Peyer's patch (tissue), 4 donors: Measurements from ENCODE around the gene PSMB11. TPM values are rescaled to one million over a fixed set of nuclear protein-coding genes. Genes with fewer than 3 reads are reported as not detected.
"Not testable (repeated sequence)": the region's sequence is repeated elsewhere in the genome, so short reads cannot be mapped to it uniquely, and the experiment has no call there.

Experiments used
- DNase-seq, 3 donors: peaks; one replicate each; pipeline ENCODE4 v3.0.0-alpha.2; 2017 to 2019
- H3K27ac ChIP-seq, 4 donors: fragments of 200-600 bp; sonication (generic); one replicate each; pipeline ENCODE4 v1.5.1; 2016 to 2019
- H3K27me3 ChIP-seq, 2 donors: fragments of 200-600 bp; sonication (generic); one replicate each; pipeline ENCODE4 v1.5.1; 2019
- H3K36me3 ChIP-seq, 3 donors: fragments of 200-600 bp; sonication (generic); one replicate each; pipeline ENCODE4 v1.5.1; 2016 to 2019
- H3K4me1 ChIP-seq, 4 donors: fragments of 200-600 bp; sonication (generic); one replicate each; pipeline ENCODE4 v1.5.1; 2016 to 2019
- H3K4me3 ChIP-seq, 4 donors: fragments of 200-600 bp; sonication (generic); 1 replicate in 3 of 4; 2 replicates in 1 of 4; pipeline ENCODE4 v1.5.1; 2016 to 2019; ENCODE audit warnings: mild to moderate bottlenecking in 1 of 4
- H3K9me3 ChIP-seq, 4 donors: fragments of 200-600 bp; sonication (generic); one replicate each; pipeline ENCODE4 v1.5.1; 2016 to 2019; ENCODE audit warnings: mild to moderate bottlenecking in 1 of 4
- POLR2A ChIP-seq, 2 donors: fragments of 450-650 bp; IDR thresholded peaks; one replicate each; pipeline ENCODE4 v1.5.1; 2017; ENCODE audit warnings: antibody characterized with exemption in 2 of 2, mild to moderate bottlenecking in 2 of 2, moderate library complexity in 2 of 2
- total RNA-seq, 4 donors: library from RNA; depleted of rRNA; stranded (reverse); fragments of >200 nt; gene quantifications; one replicate each; pipeline ENCODE4 v1.1.0, GENCODE V29; 2016
- TF ChIP-seq, protein P1 (sequence below), 6 experiments: fragments of 450-650 bp in 4 of 6; fragments of 200-600 bp in 2 of 6; sonication (generic) in 1 of 6; IDR thresholded peaks; one replicate each; pipeline ENCODE4 v1.5.1; 2017 to 2019; ENCODE audit warnings: antibody characterized with exemption in 6 of 6, mild to moderate bottlenecking in 3 of 6, moderate library complexity in 1 of 6

PSMB11 gene
- total RNA-seq, 4 donors from 2014 or later, result not detected

DNA sequence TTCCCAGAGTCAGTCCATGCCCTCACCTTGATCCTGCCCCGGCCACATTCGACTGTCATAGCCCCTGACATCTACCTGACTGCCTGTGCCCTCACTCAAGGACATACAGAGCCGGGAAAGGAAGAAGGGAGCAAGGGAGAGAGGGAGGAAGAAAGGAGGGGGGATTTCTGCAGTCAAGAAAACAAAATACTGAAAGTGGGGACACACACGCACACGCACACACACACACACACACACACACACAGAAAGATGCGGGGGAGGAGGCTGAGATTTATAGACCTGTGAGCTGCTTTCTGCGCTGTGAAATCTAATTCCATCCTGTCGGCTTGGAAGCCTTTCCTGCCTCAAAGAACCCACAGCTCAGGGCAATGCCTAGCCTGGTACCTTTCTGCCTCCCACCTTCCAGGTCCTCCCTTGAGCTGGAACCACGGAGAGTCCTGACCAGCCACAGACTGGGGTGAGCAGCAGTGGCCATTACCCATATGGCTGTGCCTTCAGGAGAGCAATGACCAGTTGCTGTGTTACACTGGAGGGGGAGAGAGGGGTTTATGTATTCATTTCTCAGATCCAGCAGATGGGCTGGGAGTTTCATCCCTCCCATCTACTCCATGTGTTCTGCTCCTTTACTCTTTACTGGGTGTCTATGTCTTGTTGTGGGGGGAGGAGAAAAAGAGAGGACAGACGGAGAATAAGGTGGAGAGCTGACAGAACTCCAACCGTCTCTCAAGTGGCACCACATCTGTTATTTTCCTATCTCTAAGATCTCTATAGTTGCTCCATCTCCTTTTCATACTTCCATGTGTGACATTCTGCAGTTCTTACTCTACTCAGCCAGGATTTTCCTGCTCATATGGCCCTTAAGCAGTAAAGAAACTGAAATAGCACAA, 45.0 kb upstream of the PSMB11 start:
- Histone ChIP-seq H3K4me1 (no peaks in the 10 kb centered on the region), H3K9me3 (no peaks in the 10 kb centered on the region), H3K4me3 (no peak overlapping the region), H3K27ac (no peak overlapping the region), H3K27me3 (no peaks in the 10 kb centered on the region), H3K36me3 (no peaks in the 10 kb centered on the region)
- TF ChIP-seq, protein P1, sequence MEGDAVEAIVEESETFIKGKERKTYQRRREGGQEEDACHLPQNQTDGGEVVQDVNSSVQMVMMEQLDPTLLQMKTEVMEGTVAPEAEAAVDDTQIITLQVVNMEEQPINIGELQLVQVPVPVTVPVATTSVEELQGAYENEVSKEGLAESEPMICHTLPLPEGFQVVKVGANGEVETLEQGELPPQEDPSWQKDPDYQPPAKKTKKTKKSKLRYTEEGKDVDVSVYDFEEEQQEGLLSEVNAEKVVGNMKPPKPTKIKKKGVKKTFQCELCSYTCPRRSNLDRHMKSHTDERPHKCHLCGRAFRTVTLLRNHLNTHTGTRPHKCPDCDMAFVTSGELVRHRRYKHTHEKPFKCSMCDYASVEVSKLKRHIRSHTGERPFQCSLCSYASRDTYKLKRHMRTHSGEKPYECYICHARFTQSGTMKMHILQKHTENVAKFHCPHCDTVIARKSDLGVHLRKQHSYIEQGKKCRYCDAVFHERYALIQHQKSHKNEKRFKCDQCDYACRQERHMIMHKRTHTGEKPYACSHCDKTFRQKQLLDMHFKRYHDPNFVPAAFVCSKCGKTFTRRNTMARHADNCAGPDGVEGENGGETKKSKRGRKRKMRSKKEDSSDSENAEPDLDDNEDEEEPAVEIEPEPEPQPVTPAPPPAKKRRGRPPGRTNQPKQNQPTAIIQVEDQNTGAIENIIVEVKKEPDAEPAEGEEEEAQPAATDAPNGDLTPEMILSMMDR (IDR thresholded peaks at IDR 0.05), result no peak
- no peak for TF ChIP-seq POLR2A (IDR thresholded peaks at IDR 0.05)
- no peak for DNase-seq

GRCh38 chr14:22997676-22998323, 44.2 kb upstream of the PSMB11 start:
- Histone ChIP-seq H3K36me3 (no peaks in the 10 kb centered on the region), H3K27me3 (no peaks in the 10 kb centered on the region)

DNA sequence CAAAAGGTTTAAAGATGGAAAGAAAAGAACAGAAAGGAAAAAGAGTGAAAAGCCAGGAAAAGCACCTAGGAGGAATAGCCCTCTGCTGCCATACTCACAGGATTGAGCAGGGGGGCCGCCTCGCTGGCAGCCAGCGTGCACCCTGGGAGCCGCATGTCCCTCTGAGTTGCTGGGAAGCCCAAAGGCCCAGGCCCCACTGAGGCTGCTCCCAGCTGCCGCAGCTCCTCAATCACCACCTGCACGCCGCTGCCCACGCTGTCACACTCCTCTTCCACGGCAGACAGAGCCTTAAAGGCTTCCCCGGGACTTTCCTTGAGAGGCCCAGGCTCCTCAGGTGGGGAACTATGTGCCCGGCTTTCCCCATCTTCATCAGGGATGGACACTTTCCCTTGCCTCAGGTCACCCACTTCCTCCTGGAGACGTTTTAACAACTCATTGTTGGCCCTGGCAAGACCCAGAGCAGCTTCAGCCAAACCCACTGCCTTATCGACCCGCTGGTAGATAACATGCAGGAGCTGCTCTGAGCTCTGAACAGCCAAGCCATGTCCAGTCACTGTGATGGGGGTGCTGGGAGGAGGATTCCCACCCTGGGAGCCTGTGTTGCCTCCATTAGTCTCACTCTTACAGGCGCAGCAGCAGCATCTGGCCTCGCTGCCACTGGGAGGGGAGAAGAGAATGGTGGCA, 43.5 kb upstream of the PSMB11 start:
- Histone ChIP-seq H3K36me3 (no peaks in the 10 kb centered on the region), H3K27ac (no peak overlapping the region), H3K4me1 (no peaks in the 10 kb centered on the region), H3K4me3 (no peak overlapping the region), H3K27me3 (no peaks in the 10 kb centered on the region), H3K9me3 (no peaks in the 10 kb centered on the region)
- TF ChIP-seq, protein P1 (IDR thresholded peaks at IDR 0.05), result no peak
- TF ChIP-seq POLR2A (IDR thresholded peaks at IDR 0.05), result no peak
- DNase-seq, result no peak

More at GRCh38 chr14:22997676-22998323, 44.2 kb upstream of the PSMB11 start:
- Histone ChIP-seq H3K9me3 (no peaks in the 10 kb centered on the region), H3K4me3 (no peak overlapping the region), H3K4me1 (no peaks in the 10 kb centered on the region), H3K27ac (no peak overlapping the region)
- no peak for DNase-seq
- TF ChIP-seq, protein P1 (IDR thresholded peaks at IDR 0.05), result no peak
- no peak for TF ChIP-seq POLR2A (IDR thresholded peaks at IDR 0.05)

GRCh38 chr14:23000860-23001259, 41.2 kb upstream of the PSMB11 start:
- DNase-seq, result no peak
- no peaks in the 10 kb centered on the region for H3K36me3 ChIP-seq
- no peaks in the 10 kb centered on the region for H3K27me3 ChIP-seq
- no peaks in the 10 kb centered on the region for H3K4me1 ChIP-seq
- H3K27ac ChIP-seq, result no peak overlapping the region
- H3K9me3 ChIP-seq, result no peaks in the 10 kb centered on the region
- TF ChIP-seq, protein P1 (IDR thresholded peaks at IDR 0.05), result no peak
- TF ChIP-seq POLR2A (IDR thresholded peaks at IDR 0.05), result no peak
- H3K4me3 ChIP-seq, result no peak overlapping the region

DNA sequence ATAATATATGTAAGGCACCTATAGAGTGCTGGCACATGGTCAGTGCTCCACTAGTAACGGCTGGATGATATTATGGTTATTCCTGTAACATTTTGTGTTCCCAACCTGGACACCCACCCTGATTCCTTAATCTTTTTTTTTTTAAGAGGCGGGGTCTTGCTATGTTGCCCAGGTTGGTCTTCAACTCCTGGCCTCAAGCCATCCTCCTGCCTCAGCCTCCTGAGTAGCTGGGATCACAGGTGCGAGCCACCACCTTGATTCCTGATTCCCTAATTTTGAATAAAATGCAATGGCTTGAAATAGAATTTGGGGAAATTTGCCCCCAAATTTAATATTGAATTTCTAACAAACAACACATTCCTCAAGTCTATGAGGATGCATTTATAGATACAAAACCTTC, 39.4 kb upstream of the PSMB11 start:
- no peak for TF ChIP-seq POLR2A (IDR thresholded peaks at IDR 0.05)
- TF ChIP-seq, protein P1 (IDR thresholded peaks at IDR 0.05), result no peak
- H3K9me3 ChIP-seq, result no peaks in the 10 kb centered on the region
- no peaks in the 10 kb centered on the region for H3K27me3 ChIP-seq
- H3K4me1 ChIP-seq, result peaks cover 0 to 8% (median 0%) of the 10 kb centered on the region in 4 donors
- no peaks in the 10 kb centered on the region for H3K36me3 ChIP-seq
- no peak overlapping the region for H3K4me3 ChIP-seq
- no peak for DNase-seq
- no peak overlapping the region for H3K27ac ChIP-seq

DNA sequence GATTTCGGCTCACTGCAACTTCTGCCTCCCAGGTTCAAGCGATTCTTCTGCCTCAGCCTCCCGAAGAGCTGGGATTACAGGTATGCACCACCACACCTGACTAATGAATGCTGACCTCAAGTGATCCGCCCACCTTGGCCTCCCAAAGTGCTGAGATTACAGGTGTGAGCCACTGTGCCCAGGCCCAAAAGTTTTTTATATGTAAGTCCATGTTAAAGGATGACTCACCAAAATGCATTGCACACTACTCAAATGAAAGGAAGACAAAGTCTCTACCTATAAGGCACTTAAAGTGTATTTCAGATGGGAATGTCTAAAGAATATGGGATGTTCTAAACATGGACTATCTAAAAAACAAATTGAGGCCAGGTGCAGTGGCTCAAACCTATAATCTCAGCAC, 37.7 kb upstream of the PSMB11 start:
- H3K4me1 ChIP-seq, result peaks cover 0 to 19% (median 0%) of the 10 kb centered on the region in 4 donors
- not testable (repeated sequence) for H3K4me3 ChIP-seq, H3K27me3 ChIP-seq, H3K9me3 ChIP-seq, H3K36me3 ChIP-seq, DNase-seq, H3K27ac ChIP-seq
